Measurements from ENCODE around the gene SLC22A23.

DNA sequence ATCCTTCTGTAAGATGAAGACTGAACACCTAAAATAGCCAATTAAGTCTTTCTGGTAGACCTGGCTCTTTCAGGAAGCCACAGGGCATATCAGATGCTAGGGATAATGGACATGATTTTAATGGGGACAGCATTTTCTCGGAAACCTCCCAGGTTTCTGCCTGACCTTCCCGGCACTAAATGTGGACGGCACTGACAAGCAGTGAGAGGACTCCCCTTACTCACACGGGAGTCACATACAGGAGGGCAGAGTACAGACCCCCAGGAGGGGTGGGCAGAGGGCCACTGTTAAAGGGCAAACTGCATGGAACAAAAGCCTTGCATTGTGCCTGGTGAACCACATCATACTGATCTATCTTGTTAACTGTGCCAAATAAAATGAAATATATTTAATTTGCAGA lies 178.2 kb downstream of the SLC22A23 start:
- TF ChIP-seq CTCF (IDR thresholded peaks at IDR 0.05) (no peak), POLR2A (IDR thresholded peaks at IDR 0.05) (no peak)
